Measurements from ENCODE around the gene BDKRB1. TPM values are rescaled to one million over a fixed set of nuclear protein-coding genes. Genes with fewer than 3 reads are reported as not detected.

BDKRB1 gene
- total RNA-seq, 1 experiment from 2014 or later: 0.11 TPM

DNA sequence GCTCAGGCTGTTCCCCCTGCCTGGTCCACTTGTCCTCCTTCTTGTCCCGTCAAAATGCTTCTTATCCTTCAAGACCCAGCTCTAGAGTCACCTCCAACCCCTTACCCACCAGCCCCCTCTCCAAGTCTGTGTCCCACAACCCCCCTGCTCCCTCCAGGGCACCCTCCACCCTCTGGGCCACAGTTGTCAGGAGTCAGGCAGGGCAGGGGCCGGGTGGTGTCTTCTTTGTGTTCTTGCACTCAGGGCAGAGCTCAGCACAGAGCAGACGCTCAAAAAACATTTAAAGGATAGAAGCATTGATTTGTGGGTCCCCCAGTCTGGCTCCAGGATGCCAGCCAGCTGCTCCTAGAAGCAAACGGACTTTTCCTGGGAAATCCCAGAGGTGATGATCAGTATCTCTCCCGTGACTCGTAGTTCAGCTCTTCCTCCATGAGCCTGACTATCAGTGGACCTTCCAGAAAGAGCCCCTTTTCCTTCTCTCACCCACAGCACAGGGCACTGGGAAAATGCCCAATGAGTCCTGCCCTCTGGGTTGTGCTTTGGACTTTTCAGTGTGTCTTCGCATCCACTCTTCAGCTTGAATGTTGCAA, 17.2 kb upstream of the BDKRB1 start:
- ChIA-PET POLR2A (interaction anchor here (0.6 kb wide), 1 partner anchor 533 kb away, joined by 4 read pairs; no protein-coding TSS in a partner anchor), CTCF (no interaction called here)
- H3K4me3 Mint-ChIP-seq: no peak overlapping the region
- ATAC-seq (no peak), DNase-seq (ENCODE audit: low spot score) (no peak)
- peaks cover 19% of the 10 kb centered on the region for H3K4me1 Mint-ChIP-seq
- H3K36me3 Mint-ChIP-seq: peaks cover 9% of the 10 kb centered on the region; the same call in 1 of the 2 replicates
- no peak for TF ChIP-seq GRHL2 (CRISPR knock-in tag; IDR thresholded peaks at IDR 0.05; ENCODE audit: insufficient replicate concordance, severe bottlenecking)
- no peak for TF ChIP-seq SMAD4 (CRISPR knock-in tag; IDR thresholded peaks at IDR 0.05)
- TF ChIP-seq, protein P1, sequence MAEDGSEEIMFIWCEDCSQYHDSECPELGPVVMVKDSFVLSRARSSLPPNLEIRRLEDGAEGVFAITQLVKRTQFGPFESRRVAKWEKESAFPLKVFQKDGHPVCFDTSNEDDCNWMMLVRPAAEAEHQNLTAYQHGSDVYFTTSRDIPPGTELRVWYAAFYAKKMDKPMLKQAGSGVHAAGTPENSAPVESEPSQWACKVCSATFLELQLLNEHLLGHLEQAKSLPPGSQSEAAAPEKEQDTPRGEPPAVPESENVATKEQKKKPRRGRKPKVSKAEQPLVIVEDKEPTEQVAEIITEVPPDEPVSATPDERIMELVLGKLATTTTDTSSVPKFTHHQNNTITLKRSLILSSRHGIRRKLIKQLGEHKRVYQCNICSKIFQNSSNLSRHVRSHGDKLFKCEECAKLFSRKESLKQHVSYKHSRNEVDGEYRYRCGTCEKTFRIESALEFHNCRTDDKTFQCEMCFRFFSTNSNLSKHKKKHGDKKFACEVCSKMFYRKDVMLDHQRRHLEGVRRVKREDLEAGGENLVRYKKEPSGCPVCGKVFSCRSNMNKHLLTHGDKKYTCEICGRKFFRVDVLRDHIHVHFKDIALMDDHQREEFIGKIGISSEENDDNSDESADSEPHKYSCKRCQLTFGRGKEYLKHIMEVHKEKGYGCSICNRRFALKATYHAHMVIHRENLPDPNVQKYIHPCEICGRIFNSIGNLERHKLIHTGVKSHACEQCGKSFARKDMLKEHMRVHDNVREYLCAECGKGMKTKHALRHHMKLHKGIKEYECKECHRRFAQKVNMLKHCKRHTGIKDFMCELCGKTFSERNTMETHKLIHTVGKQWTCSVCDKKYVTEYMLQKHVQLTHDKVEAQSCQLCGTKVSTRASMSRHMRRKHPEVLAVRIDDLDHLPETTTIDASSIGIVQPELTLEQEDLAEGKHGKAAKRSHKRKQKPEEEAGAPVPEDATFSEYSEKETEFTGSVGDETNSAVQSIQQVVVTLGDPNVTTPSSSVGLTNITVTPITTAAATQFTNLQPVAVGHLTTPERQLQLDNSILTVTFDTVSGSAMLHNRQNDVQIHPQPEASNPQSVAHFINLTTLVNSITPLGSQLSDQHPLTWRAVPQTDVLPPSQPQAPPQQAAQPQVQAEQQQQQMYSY (CRISPR knock-in tag; IDR thresholded peaks at IDR 0.05): no peak
- TF ChIP-seq, protein P2, sequence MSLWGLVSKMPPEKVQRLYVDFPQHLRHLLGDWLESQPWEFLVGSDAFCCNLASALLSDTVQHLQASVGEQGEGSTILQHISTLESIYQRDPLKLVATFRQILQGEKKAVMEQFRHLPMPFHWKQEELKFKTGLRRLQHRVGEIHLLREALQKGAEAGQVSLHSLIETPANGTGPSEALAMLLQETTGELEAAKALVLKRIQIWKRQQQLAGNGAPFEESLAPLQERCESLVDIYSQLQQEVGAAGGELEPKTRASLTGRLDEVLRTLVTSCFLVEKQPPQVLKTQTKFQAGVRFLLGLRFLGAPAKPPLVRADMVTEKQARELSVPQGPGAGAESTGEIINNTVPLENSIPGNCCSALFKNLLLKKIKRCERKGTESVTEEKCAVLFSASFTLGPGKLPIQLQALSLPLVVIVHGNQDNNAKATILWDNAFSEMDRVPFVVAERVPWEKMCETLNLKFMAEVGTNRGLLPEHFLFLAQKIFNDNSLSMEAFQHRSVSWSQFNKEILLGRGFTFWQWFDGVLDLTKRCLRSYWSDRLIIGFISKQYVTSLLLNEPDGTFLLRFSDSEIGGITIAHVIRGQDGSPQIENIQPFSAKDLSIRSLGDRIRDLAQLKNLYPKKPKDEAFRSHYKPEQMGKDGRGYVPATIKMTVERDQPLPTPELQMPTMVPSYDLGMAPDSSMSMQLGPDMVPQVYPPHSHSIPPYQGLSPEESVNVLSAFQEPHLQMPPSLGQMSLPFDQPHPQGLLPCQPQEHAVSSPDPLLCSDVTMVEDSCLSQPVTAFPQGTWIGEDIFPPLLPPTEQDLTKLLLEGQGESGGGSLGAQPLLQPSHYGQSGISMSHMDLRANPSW (CRISPR knock-in tag; conservative IDR thresholded peaks at IDR 0.05; ENCODE audit: low read depth): no peak
- TF ChIP-seq, protein P3, sequence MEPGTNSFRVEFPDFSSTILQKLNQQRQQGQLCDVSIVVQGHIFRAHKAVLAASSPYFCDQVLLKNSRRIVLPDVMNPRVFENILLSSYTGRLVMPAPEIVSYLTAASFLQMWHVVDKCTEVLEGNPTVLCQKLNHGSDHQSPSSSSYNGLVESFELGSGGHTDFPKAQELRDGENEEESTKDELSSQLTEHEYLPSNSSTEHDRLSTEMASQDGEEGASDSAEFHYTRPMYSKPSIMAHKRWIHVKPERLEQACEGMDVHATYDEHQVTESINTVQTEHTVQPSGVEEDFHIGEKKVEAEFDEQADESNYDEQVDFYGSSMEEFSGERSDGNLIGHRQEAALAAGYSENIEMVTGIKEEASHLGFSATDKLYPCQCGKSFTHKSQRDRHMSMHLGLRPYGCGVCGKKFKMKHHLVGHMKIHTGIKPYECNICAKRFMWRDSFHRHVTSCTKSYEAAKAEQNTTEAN (CRISPR knock-in tag; IDR thresholded peaks at IDR 0.05): no peak
- TF ChIP-seq TCF7 (CRISPR knock-in tag; IDR thresholded peaks at IDR 0.05; ENCODE audit: low read depth): no peak
- TF ChIP-seq JUN (CRISPR knock-in tag; IDR thresholded peaks at IDR 0.05): no peak
- no peak for TF ChIP-seq CREM (CRISPR knock-in tag; IDR thresholded peaks at IDR 0.05)
- no peak for TF ChIP-seq GABPB1 (CRISPR knock-in tag; IDR thresholded peaks at IDR 0.05)
- no peaks in the 10 kb centered on the region for H3K27me3 Mint-ChIP-seq (ENCODE audit: low read depth)
- H3K27ac Mint-ChIP-seq: no peak overlapping the region
- peaks cover 19% of the 10 kb centered on the region for H3K9me3 Mint-ChIP-seq

DNA sequence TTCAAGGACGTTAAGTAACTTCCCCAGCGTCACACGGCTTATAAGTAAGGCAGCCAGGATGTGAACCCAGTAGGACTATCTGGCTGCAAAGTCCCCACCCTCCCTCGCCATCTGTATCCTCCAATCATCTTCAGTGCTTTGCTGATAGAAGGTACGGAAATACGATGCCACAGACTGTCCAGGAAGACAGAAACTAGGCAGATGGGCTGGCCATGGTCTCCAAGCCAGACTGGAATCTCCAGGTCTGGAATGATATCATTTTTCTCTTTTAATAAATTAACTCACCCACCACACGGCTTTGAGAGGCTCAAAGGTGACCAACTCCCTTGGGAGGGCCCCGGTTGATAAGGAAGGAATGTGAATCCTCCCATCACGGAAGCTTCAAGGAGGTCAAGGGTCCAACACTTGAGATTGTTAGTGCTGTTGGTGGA, 16.3 kb upstream of the BDKRB1 start:
- no peak for DNase-seq (ENCODE audit: low spot score)
- Mint-ChIP-seq H3K4me1 (peaks cover 11% of the 10 kb centered on the region), H3K9me3 (peaks cover 29% of the 10 kb centered on the region), H3K27ac (no peak overlapping the region), H3K4me3 (no peak overlapping the region), H3K27me3 (ENCODE audit: low read depth) (no peaks in the 10 kb centered on the region), H3K36me3 (peaks cover 9% of the 10 kb centered on the region; the same call in 1 of the 2 replicates)
- ChIA-PET CTCF (no interaction called here), POLR2A (no interaction called here)
- no peak for ATAC-seq
- no peak for TF ChIP-seq ZBTB21 (CRISPR knock-in tag; IDR thresholded peaks at IDR 0.05; ENCODE audit: borderline replicate concordance)
- no peak for TF ChIP-seq ZNF671 (CRISPR knock-in tag; IDR thresholded peaks at IDR 0.05)
- no peak for TF ChIP-seq HMGA2 (CRISPR knock-in tag; IDR thresholded peaks at IDR 0.05)
- TF ChIP-seq, protein P4, sequence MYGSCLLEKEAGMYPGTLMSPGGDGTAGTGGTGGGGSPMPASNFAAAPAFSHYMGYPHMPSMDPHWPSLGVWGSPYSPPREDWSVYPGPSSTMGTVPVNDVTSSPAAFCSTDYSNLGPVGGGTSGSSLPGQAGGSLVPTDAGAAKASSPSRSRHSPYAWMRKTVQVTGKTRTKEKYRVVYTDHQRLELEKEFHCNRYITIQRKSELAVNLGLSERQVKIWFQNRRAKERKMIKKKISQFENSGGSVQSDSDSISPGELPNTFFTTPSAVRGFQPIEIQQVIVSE (CRISPR knock-in tag; IDR thresholded peaks at IDR 0.05; ENCODE audit: borderline replicate concordance): no peak
- TF ChIP-seq PRRX2 (CRISPR knock-in tag; IDR thresholded peaks at IDR 0.05): no peak
- TF ChIP-seq ZNF263 (CRISPR knock-in tag; IDR thresholded peaks at IDR 0.05; ENCODE audit: low read depth): no peak
- no peak for TF ChIP-seq FOXK1 (CRISPR knock-in tag; IDR thresholded peaks at IDR 0.05)
- TF ChIP-seq, protein P5, sequence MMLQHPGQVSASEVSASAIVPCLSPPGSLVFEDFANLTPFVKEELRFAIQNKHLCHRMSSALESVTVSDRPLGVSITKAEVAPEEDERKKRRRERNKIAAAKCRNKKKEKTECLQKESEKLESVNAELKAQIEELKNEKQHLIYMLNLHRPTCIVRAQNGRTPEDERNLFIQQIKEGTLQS (CRISPR knock-in tag; conservative IDR thresholded peaks at IDR 0.05): no peak
- TF ChIP-seq ZNF121 (CRISPR knock-in tag; IDR thresholded peaks at IDR 0.05): no peak
- TF ChIP-seq, protein P6, sequence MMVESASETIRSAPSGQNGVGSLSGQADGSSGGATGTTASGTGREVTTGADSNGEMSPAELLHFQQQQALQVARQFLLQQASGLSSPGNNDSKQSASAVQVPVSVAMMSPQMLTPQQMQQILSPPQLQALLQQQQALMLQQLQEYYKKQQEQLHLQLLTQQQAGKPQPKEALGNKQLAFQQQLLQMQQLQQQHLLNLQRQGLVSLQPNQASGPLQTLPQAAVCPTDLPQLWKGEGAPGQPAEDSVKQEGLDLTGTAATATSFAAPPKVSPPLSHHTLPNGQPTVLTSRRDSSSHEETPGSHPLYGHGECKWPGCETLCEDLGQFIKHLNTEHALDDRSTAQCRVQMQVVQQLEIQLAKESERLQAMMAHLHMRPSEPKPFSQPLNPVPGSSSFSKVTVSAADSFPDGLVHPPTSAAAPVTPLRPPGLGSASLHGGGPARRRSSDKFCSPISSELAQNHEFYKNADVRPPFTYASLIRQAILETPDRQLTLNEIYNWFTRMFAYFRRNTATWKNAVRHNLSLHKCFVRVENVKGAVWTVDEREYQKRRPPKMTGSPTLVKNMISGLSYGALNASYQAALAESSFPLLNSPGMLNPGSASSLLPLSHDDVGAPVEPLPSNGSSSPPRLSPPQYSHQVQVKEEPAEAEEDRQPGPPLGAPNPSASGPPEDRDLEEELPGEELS (CRISPR knock-in tag; IDR thresholded peaks at IDR 0.05): no peak
- TF ChIP-seq TCF7 (CRISPR knock-in tag; IDR thresholded peaks at IDR 0.05; ENCODE audit: low read depth): no peak
- no peak for TF ChIP-seq ZNF138 (CRISPR knock-in tag; conservative IDR thresholded peaks at IDR 0.05)
- TF ChIP-seq, protein P7, sequence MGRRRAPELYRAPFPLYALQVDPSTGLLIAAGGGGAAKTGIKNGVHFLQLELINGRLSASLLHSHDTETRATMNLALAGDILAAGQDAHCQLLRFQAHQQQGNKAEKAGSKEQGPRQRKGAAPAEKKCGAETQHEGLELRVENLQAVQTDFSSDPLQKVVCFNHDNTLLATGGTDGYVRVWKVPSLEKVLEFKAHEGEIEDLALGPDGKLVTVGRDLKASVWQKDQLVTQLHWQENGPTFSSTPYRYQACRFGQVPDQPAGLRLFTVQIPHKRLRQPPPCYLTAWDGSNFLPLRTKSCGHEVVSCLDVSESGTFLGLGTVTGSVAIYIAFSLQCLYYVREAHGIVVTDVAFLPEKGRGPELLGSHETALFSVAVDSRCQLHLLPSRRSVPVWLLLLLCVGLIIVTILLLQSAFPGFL (CRISPR knock-in tag; IDR thresholded peaks at IDR 0.05; ENCODE audit: borderline replicate concordance): no peak
- no peak for TF ChIP-seq RORB (CRISPR knock-in tag; IDR thresholded peaks at IDR 0.05)
- TF ChIP-seq ATF1 (CRISPR knock-in tag; IDR thresholded peaks at IDR 0.05): no peak
- TF ChIP-seq FOXP1 (CRISPR knock-in tag; IDR thresholded peaks at IDR 0.05; ENCODE audit: borderline replicate concordance): no peak

Measured in WTC11 (cell line).